Epidermal melanocyte (primary cell): Measurements from ENCODE around the gene PARD3B.

Source experiments
- DNase-seq: peaks from one replicate; pipeline ENCODE4 v3.0.0; 2011; ENCODE audit warnings: low spot score; ENCODE audit not compliant: insufficient read length

The PARD3B gene

GRCh38 chr2:205053827-205054410, 508.6 kb downstream of the PARD3B start:
- no peak for DNase-seq

DNA sequence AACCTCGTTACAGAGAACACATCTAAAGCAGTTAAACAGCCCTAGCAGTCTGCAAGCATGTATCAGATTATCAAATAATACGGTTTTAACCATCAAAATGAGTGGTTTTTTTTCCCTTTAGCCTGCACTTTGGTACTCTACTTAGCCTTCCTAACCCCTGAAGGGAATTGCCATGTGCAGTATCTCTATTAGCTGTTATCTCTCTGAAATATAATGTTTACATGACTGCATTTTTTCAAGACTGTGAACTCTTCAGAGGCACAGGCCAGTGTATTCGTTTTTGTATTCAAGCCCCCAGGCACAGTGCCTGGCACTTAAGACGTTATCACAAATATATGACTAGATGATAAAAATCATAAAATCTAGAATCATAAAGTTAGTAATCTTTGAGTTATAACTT, 509.5 kb downstream of the PARD3B start:
- DNase-seq: no peak

GRCh38 chr2:205055251-205055650, 510.0 kb downstream of the PARD3B start:
- no peak for DNase-seq

- DNase-seq: no peak
These were observed 510.9 kb downstream of the PARD3B start for GRCh38 chr2:205056151-205056561.

GRCh38 chr2:205058409-205058808, 513.1 kb downstream of the PARD3B start:
- DNase-seq: no peak

DNA sequence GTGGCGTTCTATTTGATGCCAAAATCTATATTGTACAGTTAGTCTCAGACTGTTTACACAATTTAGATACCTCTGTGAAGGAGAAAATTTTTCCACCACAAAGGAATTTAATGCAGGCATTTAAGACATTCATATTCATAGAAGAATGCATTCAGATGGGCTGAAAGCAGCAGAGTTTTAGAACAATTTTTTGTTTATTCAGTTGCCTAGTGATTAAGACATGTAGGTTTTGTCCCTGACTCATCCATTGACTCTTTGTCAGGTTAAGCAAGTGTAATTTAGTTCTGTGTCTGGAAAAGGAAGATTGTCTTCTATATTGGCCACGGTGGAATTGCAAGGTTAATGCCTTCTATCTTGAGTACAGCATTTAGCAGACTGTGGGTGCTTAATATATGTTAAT, 515.0 kb downstream of the PARD3B start:
- DNase-seq: no peak

DNA sequence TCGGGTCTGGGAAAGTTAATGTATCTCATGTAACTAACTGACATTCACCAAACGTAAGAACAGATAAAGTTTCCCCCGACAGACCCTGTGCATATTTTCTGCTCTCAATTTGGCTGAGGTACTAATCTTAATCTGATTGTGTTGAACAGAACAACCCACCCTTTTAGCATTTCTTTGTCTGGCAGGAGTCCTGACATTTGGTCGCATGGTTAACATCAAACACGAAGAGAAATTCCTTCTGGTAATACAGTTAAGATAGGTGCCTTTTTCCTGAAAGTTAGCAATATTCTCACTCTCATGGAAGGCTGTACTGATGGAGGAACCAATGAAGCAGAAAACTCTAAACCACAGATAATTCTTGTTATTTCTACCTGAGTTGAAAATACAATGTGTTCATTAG, 520.8 kb downstream of the PARD3B start:
- DNase-seq: no peak

DNA sequence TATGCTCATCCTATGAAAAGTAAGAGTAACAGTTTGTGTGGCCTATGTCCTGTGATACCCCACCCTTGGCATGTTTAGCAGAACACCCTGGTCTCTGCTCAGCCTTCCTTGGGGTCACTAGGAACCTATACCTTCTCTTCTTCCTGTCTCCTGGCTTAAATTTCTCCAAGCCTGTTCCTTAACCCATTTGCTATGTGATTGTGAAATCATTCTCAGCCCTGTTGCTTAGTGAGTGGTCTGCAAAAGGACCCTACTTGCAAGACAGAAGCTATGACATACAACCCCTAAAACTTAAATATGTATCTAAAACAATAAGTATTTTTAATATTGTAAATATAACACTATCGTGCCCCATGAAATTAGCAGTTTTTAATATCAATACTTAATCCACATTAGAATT, 524.7 kb downstream of the PARD3B start:
- DNase-seq: no peak

GRCh38 chr2:205070889-205071288, 525.6 kb downstream of the PARD3B start:
- no peak for DNase-seq

GRCh38 chr2:205073433-205074020, 528.3 kb downstream of the PARD3B start:
- no peak for DNase-seq

- no peak for DNase-seq
These were observed 531.1 kb downstream of the PARD3B start for GRCh38 chr2:205076405-205076804.

DNA sequence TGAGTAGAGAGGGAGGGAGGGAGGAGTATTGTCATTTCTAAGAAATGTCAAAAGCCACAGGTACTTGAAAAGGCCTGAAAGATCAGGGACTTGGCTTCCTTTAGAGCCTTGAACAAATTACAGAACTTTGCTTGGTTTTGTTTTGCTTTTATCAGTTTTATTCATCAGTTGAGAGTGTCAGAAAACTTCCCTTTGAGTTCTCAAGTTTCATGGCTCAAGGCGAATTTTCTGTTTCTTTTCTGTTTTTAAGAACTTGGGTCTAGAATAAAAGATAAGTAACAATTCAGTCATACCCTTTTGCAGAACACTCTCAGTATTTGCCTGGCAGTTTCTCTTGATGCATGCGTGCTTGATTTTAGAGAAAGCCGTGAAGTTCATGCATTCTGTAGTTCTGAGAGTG, 531.9 kb downstream of the PARD3B start:
- DNase-seq: no peak

DNA sequence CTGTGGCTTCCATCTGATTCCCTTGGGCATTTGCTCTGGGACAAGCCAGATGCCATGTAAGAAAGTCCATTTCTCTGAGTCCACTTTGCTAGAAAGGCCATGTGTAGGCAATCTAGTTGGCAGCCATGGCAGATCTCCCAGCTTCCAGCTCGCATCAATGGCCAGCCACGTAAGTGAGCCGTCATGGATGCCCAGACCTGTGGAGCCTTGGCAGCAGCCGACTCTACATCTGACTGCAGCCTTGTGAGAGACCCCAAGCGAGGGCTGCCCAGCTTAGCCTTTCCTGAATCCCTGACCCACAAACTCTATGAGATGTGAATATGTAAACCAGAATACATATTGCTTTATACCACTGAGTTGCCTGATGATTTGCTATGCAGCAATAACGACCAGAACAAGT, 533.5 kb downstream of the PARD3B start:
- no peak for DNase-seq

DNA sequence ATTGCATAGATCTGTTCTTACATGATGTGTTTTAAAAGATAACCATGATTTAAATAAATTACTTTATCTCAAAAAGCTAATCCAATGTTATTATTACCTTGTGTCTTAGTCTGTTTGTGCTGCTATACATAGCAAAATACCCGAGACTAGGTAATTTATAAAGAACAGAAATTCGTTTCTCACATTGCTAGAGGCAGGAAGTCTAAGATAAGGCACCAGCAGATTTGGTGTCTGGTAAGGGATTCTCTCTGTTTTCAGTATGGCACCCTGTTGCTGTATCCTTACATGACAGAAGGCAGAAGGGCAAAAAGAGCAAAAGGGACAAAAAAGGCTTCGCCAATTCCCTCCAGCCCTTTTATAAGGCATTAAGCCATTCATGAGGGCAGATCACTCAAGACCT, 533.9 kb downstream of the PARD3B start:
- no peak for DNase-seq

- DNase-seq: no peak
These were observed 541.4 kb downstream of the PARD3B start for GRCh38 chr2:205086662-205087061.

- no peak for DNase-seq
These were observed 542.6 kb downstream of the PARD3B start for GRCh38 chr2:205087862-205088261.

DNA sequence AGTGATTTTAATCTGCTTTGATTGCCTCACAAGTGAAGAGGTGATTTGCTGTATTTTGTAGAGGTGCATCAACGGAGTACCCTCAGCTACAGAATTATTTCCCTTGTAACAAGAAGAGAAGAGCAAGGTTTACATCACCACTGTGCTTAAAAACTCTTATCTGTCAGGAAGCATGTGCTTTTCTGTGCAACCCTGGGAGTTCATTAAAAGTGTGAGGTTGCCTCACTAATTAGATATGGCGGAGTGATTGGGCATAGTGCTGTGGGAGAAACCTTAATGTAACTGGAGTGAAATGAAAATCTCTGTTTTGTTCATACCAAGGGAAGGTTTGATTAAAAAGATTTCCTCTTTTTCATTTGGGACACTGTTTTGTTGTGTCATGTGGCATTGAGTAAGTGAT, 544.7 kb downstream of the PARD3B start:
- no peak for DNase-seq

GRCh38 chr2:205091411-205091810, 546.1 kb downstream of the PARD3B start:
- no peak for DNase-seq

- no peak for DNase-seq
These were observed 548.8 kb downstream of the PARD3B start for GRCh38 chr2:205094031-205094430.

GRCh38 chr2:205103699-205104098, 558.4 kb downstream of the PARD3B start:
- no peak for DNase-seq

- DNase-seq: no peak
These were observed 562.5 kb downstream of the PARD3B start for GRCh38 chr2:205107810-205108209.

DNA sequence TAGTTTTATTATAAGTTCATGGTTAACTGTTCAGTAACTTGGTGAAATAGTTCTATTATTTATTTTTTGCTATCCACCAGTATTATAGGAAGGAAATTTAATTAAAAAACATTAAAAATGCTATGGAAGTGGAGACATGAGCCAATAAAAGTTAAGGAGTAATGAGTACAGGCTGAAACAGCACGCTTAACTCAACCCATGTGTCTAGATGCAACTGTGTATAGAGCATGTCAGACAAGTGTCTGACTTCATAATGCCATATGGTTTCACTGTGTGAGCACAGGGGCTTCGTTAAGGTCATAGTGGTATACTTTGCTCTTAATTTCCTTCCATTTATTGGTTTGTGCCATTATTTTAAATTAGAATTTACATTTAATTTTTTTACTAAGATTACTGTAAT, 570.2 kb downstream of the PARD3B start:
- DNase-seq: no peak

GRCh38 chr2:205117125-205117524, 571.9 kb downstream of the PARD3B start:
- no peak for DNase-seq

- no peak for DNase-seq
These were observed 573.9 kb downstream of the PARD3B start for GRCh38 chr2:205119136-205119535.
